AG20443 (cell line): ENCODE measurements around the gene OR6C2.
"Not testable (repeated sequence)": the region's sequence is repeated elsewhere in the genome, so short reads cannot be mapped to it uniquely, and the experiment has no call there.

ENCODE experiments used
- DNase-seq: peaks from one replicate; pipeline ENCODE4 v3.0.0; 2012; ENCODE audit warnings: low spot score, mixed read lengths

The OR6C2 gene

GRCh38 chr12:55443776-55444175 lies at the start of gene OR6C2:
OR6C2 (plus strand) TSS chr12:55444076; CDS start chr12:55452214, 8,138 bp downstream.
- no peak for DNase-seq

GRCh38 chr12:55396326-55396725 lies 47.5 kb upstream of the OR6C2 start:
- no peak for DNase-seq

- DNase-seq = no peak
These were observed 43.6 kb upstream of the OR6C2 start, which contains the start of gene OR6C65 for GRCh38 chr12:55400229-55400628. OR6C65 (plus strand) TSS chr12:55400529; CDS start chr12:55400529, 0 bp downstream.

GRCh38 chr12:55407866-55408265 lies 36.0 kb upstream of the OR6C2 start:
- no peak for DNase-seq

- DNase-seq = not testable (repeated sequence)
These were observed 34.7 kb upstream of the OR6C2 start for GRCh38 chr12:55409133-55409532.

- not testable (repeated sequence) for DNase-seq
These were observed 31.7 kb upstream of the OR6C2 start for GRCh38 chr12:55412138-55412537.

GRCh38 chr12:55413498-55414388 lies 30.1 kb upstream of the OR6C2 start:
- DNase-seq = not testable (repeated sequence)

GRCh38 chr12:55414396-55414823 lies 29.5 kb upstream of the OR6C2 start:
- DNase-seq = not testable (repeated sequence)

- not testable (repeated sequence) for DNase-seq
These were observed 29.0 kb upstream of the OR6C2 start for GRCh38 chr12:55414889-55415288.

- no peak for DNase-seq
These were observed 26.9 kb upstream of the OR6C2 start for GRCh38 chr12:55416961-55417360.

- DNase-seq = no peak
These were observed 23.4 kb upstream of the OR6C2 start for GRCh38 chr12:55420307-55420962.

- DNase-seq = no peak
These were observed 17.9 kb upstream of the OR6C2 start, which contains the start of gene OR6C76 for GRCh38 chr12:55425954-55426353. OR6C76 (plus strand) TSS chr12:55426254; CDS start chr12:55426254, 0 bp downstream.

- DNase-seq = no peak
These were observed 15.3 kb upstream of the OR6C2 start for GRCh38 chr12:55428331-55429243.

- not testable (repeated sequence) for DNase-seq
These were observed 2.6 kb upstream of the OR6C2 start for GRCh38 chr12:55441233-55441632.

- no peak for DNase-seq
These were observed 1.5 kb downstream of the OR6C2 start for GRCh38 chr12:55445357-55445756.

- no peak for DNase-seq
These were observed 2.5 kb downstream of the OR6C2 start for GRCh38 chr12:55446326-55446725.

GRCh38 chr12:55448825-55449224 lies 4.9 kb downstream of the OR6C2 start:
- no peak for DNase-seq

GRCh38 chr12:55464926-55465325 lies 21.1 kb downstream of the OR6C2 start:
- not testable (repeated sequence) for DNase-seq

- DNase-seq = no peak
These were observed 24.0 kb downstream of the OR6C2 start for GRCh38 chr12:55467836-55468235.

- DNase-seq = no peak
These were observed 25.4 kb downstream of the OR6C2 start for GRCh38 chr12:55469291-55469690.

- no peak for DNase-seq
These were observed 26.4 kb downstream of the OR6C2 start, which contains the start of gene OR6C70 for GRCh38 chr12:55470088-55470829. OR6C70 (minus strand) TSS chr12:55470138; CDS start chr12:55470138, 0 bp downstream.
